CD4-positive, alpha-beta T cell treated with Interleukin-15 for 1 hour (primary cell): ENCODE data around the gene ULK4.
A peak's percentile ranks its signal among the peaks of the same experiment; 100 is the strongest.
"Not testable (repeated sequence)": the region's sequence is repeated elsewhere in the genome, so short reads cannot be mapped to it uniquely, and the experiment has no call there.

Experiments
- DNase-seq: peaks from one replicate; pipeline ENCODE4 v3.0.0-alpha.2; 2020

ULK4 gene

DNA sequence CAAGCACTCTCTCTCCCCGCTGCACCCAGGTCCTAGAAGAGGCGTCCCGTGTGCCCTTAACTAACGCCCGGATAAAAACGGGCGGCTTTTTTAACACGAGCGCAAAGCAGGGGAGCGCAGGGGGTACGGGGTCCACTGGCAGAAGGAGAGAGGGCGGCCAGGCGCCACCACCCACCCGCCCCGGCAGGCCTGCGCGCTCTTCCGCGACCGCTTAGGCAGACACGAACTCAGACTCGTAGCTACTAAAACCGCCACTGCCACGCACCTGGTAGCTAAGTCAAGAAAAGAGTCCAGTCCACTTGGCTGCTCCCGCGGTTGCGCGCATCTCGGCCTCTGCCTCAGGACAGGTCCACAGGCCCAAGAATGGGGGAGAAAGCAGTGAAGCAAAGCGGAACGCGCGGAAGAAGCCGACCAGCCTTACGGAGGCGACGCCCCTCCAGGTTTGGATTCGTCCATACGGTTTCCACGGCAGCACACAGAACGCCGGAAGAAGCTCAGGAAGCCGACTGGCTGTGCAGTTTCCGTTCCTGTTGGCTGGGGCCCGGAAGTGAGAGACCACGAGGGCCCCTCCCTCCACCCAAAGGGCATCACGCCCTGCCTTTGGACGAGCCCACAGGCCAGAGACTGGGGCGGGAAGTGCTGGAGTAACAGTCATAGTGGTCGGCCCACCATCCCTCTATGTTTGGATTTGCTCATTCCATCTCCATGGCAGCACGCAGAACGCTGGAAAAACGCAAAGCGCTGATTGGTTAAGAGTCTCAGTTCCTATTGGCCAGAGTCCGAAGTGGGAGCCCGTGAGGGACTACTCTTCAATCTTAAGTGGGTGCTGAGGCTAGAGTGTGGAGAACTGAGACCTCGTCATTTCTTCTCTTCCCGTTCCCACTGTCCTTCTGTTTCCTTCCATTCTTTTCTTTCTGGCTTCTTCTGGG lies at the start of gene ULK4:
Gene ULK4, minus strand, starts transcription at position 353 of the 929 bp plus-strand sequence. CDS start 7,344 bp downstream, outside the sequence.
- DNase-seq = peak; percentile 97

DNA sequence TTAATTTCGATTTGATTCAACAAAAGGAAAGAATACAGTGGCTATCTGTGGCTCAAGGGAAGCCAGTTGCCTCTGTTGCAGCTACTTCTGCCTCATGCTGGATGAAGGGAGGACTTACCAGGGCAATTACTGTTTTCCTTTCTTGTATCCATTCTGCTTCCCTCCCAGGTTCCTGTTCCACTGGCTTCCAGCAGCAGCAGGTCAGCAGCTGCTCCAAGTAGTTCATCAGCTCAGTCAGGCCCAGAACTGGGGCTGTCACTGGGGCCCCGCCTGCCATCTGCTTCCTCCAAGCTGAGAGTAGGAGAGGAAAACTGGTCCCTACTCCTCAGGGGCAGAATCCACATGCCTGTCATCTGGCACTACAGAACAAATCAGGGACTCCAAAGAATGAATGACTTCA lies 48.6 kb upstream of the ULK4 start:
- DNase-seq = no peak

DNA sequence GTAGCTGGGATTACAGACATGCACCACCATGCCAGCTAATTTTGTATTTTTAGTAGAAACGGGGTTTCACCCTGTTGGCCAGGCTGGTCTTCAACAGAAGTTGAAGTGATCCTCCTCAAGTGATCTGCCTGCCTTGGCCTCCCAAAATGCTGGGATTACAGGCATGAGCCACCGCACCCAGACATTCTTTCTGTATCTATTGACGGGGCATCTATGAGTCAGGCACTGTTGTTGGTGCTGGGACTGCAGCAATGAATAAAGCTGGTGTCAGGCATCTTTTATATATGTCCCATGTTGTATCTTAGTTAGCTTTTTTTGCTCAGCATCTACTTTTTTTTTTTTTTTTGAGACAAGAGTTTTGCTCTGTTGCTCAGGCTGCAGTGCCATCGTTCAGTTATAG lies 47.6 kb upstream of the ULK4 start:
- no peak for DNase-seq

DNA sequence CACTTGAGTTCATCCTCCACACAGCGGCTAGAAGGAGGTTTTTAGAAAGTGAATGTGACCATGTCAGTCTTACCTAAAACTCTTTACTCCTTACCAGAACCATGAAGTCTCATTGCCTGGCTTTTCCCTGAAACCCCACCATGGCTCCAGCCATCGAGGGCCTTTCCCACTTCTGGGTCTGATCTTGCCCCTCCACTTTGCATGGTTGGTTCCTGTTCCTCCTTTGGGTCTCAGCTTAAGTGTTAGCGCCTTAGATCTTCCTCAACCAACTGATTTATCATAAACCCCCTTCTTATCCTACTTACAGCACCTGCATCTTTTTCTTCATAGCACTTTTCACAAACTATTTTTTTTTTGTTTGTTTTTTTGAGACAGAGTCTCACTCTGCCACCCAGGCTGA lies 45.9 kb upstream of the ULK4 start:
- no peak for DNase-seq

DNA sequence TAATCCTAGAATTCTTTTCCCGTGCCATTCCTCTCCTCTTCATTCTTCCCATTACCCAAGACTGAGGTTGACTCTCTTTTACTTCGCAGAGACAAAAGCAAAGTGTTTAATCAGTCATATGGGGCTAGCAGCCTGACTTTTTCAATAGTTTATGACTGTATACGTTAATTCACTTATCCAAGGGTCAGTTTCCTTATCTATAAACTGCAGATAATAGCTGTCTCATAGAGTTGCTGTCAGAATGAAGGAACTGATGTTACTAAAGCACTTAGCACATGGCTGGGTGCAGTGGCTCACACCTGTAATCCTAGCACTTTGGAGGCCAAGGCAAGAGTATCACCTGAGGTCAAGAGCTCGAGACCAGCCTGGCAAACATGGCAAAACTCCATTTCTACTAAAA lies 43.5 kb upstream of the ULK4 start:
- DNase-seq = no peak

DNA sequence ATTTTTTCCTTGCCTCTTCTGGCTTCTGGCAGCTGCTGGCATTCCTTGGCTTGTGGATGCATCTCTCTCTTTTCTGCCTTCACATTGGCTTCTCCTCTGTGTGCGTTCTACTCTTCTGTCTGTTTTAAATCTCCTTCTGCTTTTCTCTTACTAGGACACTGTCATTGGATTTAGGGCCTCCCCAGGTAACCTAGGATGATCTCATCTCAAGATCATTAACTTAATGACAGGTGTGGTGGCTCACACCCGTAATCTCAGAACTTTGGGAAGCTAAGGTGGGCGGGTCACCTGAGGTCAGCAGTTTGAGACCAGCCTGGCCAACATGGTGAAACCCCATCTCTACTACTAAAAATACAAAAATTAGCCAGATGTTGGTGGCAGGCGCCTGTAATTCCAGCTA lies 40.9 kb upstream of the ULK4 start:
- DNase-seq = no peak

DNA sequence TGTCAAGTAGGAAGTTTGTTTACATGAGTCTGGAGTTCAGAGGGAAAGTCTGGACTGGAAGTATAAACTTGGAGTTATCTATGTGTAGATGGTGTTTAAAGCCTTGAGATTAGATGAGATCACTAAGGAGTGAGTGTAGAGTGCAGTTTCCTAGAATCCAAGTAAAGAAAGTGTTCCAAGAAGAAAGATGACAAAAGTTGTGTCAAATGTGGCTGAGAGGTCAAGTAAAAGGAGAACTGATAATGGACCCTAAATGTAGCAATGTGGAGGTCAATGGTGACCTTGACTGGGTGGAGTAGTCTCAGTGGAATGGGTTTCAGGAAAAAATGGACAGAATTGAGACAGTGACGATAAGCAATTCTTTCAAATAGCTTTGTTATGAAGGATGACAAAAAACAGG lies 39.9 kb upstream of the ULK4 start:
- no peak for DNase-seq

DNA sequence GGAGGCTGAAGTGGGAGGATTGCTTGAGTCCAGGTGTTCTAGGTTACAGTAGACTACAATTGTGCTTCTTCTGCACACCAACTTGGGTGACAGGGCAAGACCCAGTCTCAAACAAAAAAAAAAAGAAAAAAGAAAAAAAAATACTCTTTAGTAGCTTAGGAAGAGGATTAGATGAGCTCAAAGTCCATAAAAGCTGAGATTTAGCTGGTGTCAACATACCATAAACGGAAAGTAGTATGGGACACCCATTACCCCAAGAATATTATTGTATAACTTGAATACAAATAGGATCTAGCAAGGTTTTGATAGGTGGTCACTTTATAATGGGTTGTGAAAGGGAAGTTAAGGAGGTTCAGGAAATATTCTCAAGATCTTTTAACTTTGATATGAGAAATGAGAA lies 38.0 kb upstream of the ULK4 start:
- no peak for DNase-seq

DNA sequence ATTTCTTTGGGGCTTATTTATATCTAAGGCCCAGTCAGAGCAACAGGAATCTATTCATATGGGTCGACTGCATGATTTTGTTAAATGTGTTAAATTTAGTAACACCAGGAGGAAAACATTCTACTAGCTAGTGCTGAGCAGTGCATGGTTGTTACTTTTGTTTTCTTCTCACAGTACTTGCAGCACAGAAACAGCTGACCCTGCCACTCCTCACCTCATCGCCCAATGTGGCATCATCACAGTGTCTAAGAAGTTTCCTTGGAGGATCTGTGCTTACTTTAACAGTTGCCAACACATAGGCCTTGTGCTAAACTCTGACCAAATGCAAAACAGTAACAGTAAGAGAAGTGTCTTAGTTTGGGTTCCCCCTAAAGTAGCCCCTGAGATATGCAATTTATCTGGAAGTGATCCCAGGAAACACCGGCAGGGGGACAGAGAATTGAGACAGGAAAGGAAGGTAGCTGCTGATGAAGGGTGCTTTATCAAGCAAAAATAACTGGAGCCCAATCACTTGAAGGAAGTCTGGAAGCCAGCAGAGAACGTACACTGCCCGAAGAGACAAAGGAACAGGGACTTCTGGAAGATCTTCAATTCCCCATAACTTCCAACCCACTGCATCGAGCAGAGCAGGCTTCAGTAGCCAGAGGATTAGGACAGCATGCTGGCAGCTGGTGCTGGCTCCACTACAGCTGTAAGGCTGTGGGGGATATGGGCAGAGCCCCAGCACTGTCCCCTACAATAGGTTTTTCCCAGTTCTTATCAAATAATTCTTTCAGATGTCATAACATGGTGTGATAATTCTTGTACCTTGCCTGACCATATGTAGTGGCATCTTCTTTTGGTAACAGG lies 36.0 kb upstream of the ULK4 start:
- DNase-seq = no peak

DNA sequence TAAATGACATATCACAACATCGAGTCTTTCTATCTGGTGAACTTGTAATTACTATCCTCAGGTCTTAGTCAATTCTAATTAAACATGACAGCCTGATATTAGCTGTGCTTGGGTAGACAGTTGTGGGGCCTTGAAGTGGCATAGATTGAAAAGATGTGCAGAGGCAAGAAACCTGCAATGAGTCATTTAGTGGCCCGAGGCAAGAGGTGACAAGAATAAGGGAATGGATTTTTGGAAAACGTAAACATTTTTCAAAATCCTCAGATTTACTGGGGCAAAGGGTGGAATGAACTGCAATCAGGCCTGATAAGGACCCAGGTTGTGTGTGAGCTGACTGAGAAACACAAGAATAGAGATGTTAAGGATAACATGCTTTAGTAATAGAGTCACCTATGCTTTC lies 29.5 kb upstream of the ULK4 start:
- no peak for DNase-seq

DNA sequence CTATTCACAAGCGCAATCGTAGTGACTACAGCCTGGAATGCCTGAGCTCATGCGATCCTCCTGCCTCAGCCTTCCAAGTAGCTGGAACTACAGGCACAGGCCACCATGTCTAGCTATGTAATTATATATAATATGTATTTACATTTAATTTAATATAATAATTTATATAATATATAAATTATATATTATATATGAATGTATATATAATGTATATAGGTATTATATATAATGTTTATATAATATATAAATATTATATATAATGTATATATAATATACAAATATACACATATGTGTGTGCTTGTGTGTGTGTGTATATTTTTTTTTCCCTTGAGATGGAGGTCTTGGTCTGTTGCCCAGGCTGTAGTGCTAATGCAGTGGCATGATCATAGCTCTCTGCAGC lies 27.6 kb upstream of the ULK4 start:
- no peak for DNase-seq

DNA sequence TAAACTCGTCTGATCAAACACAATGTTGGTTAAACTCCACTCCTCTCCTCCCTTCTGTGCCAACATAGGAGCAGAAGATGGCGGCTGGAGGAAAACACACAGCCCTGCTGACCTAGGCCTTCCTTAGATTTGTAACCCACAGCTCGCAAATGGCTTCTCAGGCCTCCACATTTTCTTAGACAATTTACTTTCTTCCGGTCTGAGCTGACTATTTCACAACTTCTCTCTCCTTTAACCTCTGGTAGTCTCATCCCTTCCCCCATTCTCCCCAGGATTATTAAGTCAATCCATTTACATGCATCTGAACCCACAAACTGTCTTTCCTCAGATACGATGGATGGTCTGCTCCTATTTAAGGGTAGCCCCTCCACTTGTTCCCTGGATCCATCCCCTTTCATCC lies 25.7 kb upstream of the ULK4 start:
- no peak for DNase-seq

DNA sequence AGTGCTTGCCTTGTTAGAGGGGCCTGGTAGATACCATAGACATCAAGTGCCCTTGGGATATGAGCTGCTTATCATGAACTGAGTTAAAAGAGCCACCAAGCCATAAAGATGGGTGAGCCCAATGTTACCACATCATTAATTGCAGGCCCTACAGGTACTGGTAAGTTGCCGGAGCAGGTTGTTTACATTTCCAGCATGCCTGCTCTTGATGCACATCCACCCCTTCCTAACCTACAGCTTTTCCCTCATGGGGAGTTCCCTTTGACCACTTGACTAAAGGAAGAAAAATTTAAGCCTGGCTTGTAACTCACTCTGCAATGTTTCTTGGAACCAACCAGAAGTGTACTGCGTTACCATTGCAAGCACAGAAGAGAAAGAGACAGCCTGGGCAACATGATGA lies 24.7 kb upstream of the ULK4 start:
- no peak for DNase-seq

DNA sequence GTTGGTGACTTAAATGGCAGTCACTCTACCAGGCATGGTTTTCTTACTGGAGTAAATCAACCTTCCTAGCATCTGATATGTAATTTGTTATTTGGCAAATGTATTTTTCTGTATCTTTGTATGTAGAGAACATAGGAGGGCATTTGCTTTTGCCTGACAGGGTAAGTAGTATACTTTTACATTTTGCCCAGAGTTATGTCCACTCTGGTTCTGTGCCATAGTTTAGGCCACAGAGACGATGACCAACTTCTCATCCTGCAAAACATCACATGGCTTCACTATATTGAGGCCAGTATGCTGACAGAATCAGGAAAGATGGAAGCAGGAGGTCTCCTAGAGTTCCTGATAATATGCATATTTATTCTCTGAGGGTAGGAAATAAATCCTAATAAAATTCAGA lies 23.1 kb upstream of the ULK4 start:
- no peak for DNase-seq

DNA sequence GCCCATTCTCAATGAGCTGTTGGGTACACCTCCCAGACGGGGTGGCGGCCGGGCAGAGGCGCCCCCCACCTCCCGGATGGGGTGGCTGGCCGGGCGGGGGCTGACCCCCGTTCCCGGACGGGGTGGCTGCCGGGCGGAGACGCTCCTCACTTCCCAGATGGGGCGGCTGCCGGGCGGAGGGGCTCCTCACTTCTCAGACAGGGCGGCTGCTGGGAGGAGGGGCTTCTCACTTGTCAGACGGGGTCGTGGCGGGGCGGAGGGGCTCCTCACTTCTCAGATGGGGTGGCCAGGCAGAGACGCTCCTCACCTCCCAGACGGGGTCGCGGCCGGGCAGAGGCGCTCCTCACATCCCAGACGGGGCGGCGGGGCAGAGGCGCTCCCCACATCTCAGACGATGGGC lies 21.2 kb upstream of the ULK4 start:
- not testable (repeated sequence) for DNase-seq

DNA sequence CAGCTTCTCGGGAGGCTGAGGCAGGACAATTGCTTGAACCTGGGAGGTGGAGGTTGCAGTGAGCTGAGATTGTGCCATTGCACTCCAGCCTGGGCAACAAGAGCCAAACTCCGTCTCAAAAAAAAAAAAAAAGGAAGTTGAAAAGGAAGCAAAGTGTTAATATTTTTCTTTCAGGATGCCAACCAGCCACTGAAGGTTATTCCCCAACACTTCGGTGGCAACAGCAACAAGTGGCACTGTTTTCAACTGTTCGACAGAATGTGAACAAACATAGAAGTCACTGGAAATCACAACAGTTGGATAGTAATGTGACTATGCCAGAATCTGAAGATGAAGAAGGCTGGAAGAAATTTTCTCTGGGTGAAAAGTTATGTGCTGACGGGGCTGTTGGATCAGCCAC lies 15.5 kb upstream of the ULK4 start:
- not testable (repeated sequence) for DNase-seq

DNA sequence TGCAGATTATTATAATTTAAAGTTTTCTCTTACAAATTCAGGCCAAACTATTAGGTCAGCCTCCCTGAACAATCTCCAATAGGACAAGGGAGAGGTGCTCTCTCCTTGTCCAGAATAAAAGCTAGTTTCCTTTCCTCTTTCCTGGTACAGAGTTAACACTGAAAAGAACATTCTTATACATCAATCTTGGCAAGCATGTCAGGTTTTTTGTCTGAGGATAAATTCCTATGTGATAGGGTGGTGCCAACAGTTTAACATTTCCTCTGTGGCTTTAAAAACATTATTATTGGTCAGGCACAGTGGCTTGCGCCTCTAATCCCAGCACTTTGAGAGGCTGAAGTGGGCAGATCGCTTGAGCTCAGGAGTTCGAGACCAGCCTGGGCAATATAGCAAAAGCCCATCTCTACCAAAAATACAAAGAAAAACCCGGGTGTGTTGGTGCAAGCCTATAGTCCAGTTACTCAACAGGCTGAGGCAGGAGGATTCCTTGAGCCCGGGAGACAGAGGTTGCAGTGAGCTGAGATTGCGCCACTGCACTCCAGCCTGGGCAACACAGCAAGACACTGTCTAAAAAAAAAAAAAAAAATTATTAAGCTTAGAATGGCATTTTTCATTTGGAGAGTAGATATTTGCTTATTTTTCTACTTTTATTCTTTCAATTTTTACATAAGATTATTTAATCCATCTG lies 13.7 kb upstream of the ULK4 start:
- no peak for DNase-seq

DNA sequence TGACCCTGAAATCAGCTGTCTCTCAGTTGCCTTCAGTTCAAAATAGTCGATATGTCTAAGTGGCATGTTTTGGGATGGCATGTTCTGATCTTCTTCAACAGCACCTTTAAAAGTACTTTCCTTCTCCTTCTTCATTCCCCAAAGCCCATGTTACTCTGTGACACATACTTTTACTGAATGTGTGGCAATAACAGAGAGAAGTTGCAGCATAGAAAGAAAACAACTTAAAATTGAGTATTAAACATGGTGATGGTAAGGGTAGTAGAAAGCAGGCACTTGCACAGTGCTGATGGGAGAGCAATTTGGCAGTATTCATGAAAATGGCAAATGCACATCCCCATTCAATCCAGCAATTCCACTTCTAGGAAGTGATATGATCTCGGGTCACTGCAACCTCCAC lies 12.3 kb upstream of the ULK4 start:
- DNase-seq = no peak

DNA sequence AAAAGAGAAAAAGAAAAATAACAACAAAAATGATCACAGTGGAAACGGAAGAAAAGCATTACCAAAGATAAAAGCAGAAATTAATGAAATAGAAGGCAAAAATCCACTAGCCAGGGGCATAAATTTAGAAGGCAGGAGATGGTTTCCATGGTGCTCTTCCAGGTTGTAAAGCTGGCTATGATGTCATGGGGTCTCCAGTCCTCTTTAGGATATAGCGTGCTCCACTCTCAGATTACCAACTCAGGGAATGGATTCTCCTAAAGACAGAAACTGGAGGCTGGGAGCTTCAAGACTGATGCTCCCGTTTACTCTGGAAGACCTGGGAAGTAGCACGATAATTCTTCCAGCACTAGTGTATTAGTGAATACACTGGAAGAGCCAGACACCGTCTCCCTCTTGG lies 10.9 kb upstream of the ULK4 start:
- no peak for DNase-seq

DNA sequence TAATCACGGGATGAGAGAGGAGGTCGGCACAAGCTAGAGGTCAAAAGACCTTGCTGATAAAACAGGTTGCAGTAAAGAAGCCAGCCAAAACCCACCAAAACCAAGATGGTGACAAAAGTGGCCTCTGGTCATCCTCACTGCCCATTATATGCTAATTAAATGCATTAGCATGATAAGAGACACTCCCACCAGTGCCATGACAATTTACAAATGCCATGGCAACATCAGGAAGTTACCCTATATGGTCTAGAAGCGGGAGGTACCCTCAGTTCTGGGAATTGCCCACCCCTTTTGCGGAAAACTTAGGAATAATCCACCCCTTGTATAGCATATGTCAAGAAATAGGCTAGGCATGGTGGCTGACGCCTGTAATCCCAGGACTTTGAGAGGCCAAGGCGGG lies 4.3 kb upstream of the ULK4 start:
- DNase-seq = no peak

DNA sequence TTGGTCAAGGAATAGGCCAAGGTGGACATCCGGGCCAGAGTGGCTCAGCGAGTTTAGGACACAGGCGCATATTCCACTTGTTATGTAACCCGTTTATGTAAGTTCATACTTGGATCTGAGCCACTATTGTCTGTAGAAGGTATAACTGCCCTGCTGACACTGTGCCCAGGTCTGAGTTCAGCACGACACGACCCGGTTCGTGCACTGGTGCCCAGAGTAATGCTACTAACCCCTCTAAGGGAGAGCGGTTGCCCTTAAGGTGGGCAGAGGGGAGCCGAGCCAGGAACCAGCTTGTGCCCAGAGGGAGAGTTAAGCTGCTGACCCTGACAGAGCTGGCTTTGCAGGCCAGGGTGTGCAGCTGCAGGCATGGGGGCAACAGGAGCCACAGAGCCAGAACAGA lies 1.9 kb upstream of the ULK4 start:
- DNase-seq = no peak

DNA sequence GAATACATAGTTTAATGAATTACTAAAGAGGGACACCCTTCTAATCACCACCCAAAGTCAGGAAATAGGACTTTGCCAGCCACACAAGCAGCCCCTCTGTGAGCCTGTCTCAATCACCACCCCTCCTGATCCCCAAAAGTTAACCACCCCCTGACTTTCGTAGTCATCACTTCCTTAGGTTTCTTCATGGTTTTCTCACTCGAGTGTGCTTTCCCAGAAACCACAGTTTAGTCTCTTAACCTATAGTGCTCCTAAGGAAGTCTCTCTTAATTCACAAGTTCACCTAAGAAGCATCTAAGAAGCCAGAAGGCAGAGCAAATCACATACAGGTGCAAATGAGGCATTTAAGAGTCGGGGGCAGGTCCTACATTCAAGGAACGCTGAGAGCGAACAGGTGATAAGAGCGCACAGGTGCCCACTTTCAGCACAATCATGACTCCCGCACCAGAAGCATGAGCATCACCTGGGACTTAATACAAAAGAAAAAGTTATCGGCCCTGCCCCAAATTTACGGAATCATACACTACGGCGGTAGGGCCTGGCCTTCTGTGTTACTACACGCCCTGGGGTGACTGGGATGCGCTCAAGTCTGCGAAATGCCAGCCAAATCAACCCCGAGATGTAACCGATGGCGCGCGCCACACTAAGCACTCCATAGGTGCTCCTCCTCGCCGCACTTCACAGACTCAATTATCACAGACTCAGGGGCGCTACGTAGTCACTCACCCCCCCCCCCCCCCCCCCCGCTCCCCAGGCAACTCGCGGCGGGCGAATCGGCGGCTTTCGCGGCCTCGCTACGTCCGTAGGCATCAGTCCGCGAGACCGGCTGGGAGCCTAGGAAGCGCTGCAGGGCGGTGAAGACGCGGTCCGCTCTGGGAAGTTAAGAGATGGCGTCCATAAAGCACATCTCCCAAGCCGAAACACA lies 815 bp downstream of the ULK4 start:
- peak; percentile 57 for DNase-seq
